Colonic mucosa (tissue), 4 donors: ENCODE measurements around the gene TMCC1. TPM values are rescaled to one million over a fixed set of nuclear protein-coding genes. Genes with fewer than 3 reads are reported as not detected.

Experiments used
- DNase-seq: peaks from one replicate; pipeline ENCODE4 v3.0.0-alpha.2; 2020
- H3K27ac ChIP-seq: fragments of 200-600 bp; one replicate; pipeline ENCODE4 v1.8.0; 2021
- H3K27me3 ChIP-seq: fragments of 200-600 bp; one replicate; pipeline ENCODE4 v1.8.0; 2021
- H3K36me3 ChIP-seq: fragments of 200-600 bp; one replicate; pipeline ENCODE4 v1.8.0; 2021
- H3K4me1 ChIP-seq: fragments of 200-600 bp; one replicate; pipeline ENCODE4 v1.8.0; 2021; ENCODE audit warnings: mild to moderate bottlenecking
- H3K4me3 ChIP-seq: fragments of 200-600 bp; one replicate; pipeline ENCODE4 v1.8.0; 2021
- H3K9ac ChIP-seq, 2 donors: one replicate each; pipeline ENCODE4 v1.7.0; 2013; ENCODE audit warnings: control low read depth in 2 of 2, low read depth in 2 of 2, low read length in 2 of 2
- H3K9me3 ChIP-seq: fragments of 200-600 bp; one replicate; pipeline ENCODE4 v1.8.0; 2021
- CTCF ChIP-seq: fragments of 200-600 bp; IDR thresholded peaks from one replicate; pipeline ENCODE4 v1.8.0; 2022; ENCODE audit warnings: antibody characterized with exemption, mild to moderate bottlenecking
- intact Hi-C: fragments of 100-400 bp; cut with DNase I; formaldehyde crosslinking; loops from one replicate; pipeline ENCODE4 v1.14.1; 2022
- total RNA-seq, 2 donors: library from RNA; stranded (reverse); fragmentation: NEBNext Ultra II Directional in 1 of 2; extraction: Animal tissue kit (Norgen Biotek cat#: 25700) in 1 of 2; gene quantifications; one replicate each; pipeline ENCODE4 v1.2.1, GENCODE V29; 2021
- donor health status: healthy.
- donor health status: DM: no; HTN: no; CAD: no.
- donor health status: DM: no; HTN: no; CAD: no.

The TMCC1 gene
- total RNA-seq, 2 donors from 2014 or later: 23.2 to 32.8 TPM

- no peak overlapping the region for H3K4me3 ChIP-seq
- H3K36me3 ChIP-seq: no peaks in the 10 kb centered on the region
- DNase-seq: no peak
- H3K4me1 ChIP-seq: no peaks in the 10 kb centered on the region
- H3K9ac ChIP-seq: no peak overlapping the region
- H3K27me3 ChIP-seq: no peaks in the 10 kb centered on the region
- intact Hi-C loops: no loop called here
- H3K9me3 ChIP-seq: no peaks in the 10 kb centered on the region
- H3K27ac ChIP-seq: no peak overlapping the region
- no peak for TF ChIP-seq CTCF
Measured at GRCh38 chr3:129715854-129716253, 177.7 kb downstream of the TMCC1 start.

GRCh38 chr3:129708328-129708861, 185.1 kb downstream of the TMCC1 start:
- no peak for TF ChIP-seq CTCF

GRCh38 chr3:129705274-129705673, 188.2 kb downstream of the TMCC1 start:
- intact Hi-C loops: no loop called here
- Histone ChIP-seq H3K4me1 (no peaks in the 10 kb centered on the region), H3K9ac (no peak overlapping the region)

More at GRCh38 chr3:129708328-129708861, 185.1 kb downstream of the TMCC1 start:
- Histone ChIP-seq H3K36me3 (no peaks in the 10 kb centered on the region), H3K27me3 (no peaks in the 10 kb centered on the region), H3K9me3 (no peaks in the 10 kb centered on the region), H3K4me1 (no peaks in the 10 kb centered on the region), H3K9ac (no peak overlapping the region), H3K27ac (no peak overlapping the region), H3K4me3 (no peak overlapping the region)
- intact Hi-C loops: no loop called here
- no peak for DNase-seq

GRCh38 chr3:129703913-129704312, 189.6 kb downstream of the TMCC1 start:
- Histone ChIP-seq H3K36me3 (no peaks in the 10 kb centered on the region), H3K9me3 (no peaks in the 10 kb centered on the region), H3K9ac (no peak overlapping the region), H3K27me3 (no peaks in the 10 kb centered on the region), H3K4me3 (no peak overlapping the region), H3K27ac (no peak overlapping the region), H3K4me1 (no peaks in the 10 kb centered on the region)
- intact Hi-C loops: no loop called here
- DNase-seq: no peak
- TF ChIP-seq CTCF: no peak

More at GRCh38 chr3:129705274-129705673, 188.2 kb downstream of the TMCC1 start:
- no peak for DNase-seq
- H3K36me3 ChIP-seq: no peaks in the 10 kb centered on the region
- no peak overlapping the region for H3K4me3 ChIP-seq
- H3K9me3 ChIP-seq: no peaks in the 10 kb centered on the region
- H3K27me3 ChIP-seq: no peaks in the 10 kb centered on the region
- no peak overlapping the region for H3K27ac ChIP-seq
- no peak for TF ChIP-seq CTCF

GRCh38 chr3:129702934-129703712, 190.4 kb downstream of the TMCC1 start:
- no peak overlapping the region for H3K4me3 ChIP-seq
- no peak overlapping the region for H3K27ac ChIP-seq
- no peak overlapping the region for H3K9ac ChIP-seq
- DNase-seq: no peak
- no peak for TF ChIP-seq CTCF
- intact Hi-C loops: no loop called here
- no peaks in the 10 kb centered on the region for H3K4me1 ChIP-seq
- no peaks in the 10 kb centered on the region for H3K9me3 ChIP-seq
- no peaks in the 10 kb centered on the region for H3K27me3 ChIP-seq
- no peaks in the 10 kb centered on the region for H3K36me3 ChIP-seq
